K562 (cell line): ENCODE measurements around the gene PRKAA2.

Experiments used
- E2F8 ChIP-seq: fragments of 450-650 bp; IDR thresholded peaks from 2 replicates; pipeline ENCODE4 v1.7.1; 2018; ENCODE audit warnings: mild to moderate bottlenecking, low read depth; ENCODE audit not compliant: partially characterized antibody
- ESRRA ChIP-seq: fragments of 450-650 bp; IDR thresholded peaks from 2 replicates; pipeline ENCODE4 v1.6.1; 2014; ENCODE audit warnings: low read depth, mild to moderate bottlenecking, moderate library complexity, borderline replicate concordance
- HDAC6 ChIP-seq: IDR thresholded peaks from 2 replicates; pipeline ENCODE4 v1.6.1; 2012; ENCODE audit warnings: low read depth, mild to moderate bottlenecking, control low read depth, inconsistent platforms, low read length, moderate library complexity
- MXI1 ChIP-seq: IDR thresholded peaks from 2 replicates; pipeline ENCODE4 v1.6.1; 2011; ENCODE audit warnings: low read depth, mild to moderate bottlenecking, improper control_type of control experiment, low read length
- NCOA6 ChIP-seq: fragments of 450-650 bp; IDR thresholded peaks from 2 replicates; pipeline ENCODE4 v1.6.1; 2017; ENCODE audit warnings: mild to moderate bottlenecking
- NFYB ChIP-seq: IDR thresholded peaks from 2 replicates; pipeline ENCODE4 v1.6.1; 2011; ENCODE audit warnings: mild to moderate bottlenecking, moderate library complexity; ENCODE audit not compliant: insufficient read length; ENCODE audit errors: extremely low read depth
- RFX5 ChIP-seq: IDR thresholded peaks from 2 replicates; pipeline ENCODE4 v1.6.1; 2011; ENCODE audit warnings: low read depth, mild to moderate bottlenecking, improper control_type of control experiment, low read length
- SIRT6 ChIP-seq: IDR thresholded peaks from one replicate; pipeline ENCODE4 v1.6.1; 2012; ENCODE audit warnings: low read depth, mild to moderate bottlenecking, control low read depth, inconsistent platforms, low read length, moderate library complexity
- ZBTB8A ChIP-seq: fragments of 450-650 bp; IDR thresholded peaks from 2 replicates; pipeline ENCODE4 v1.6.1; 2018; ENCODE audit warnings: mild to moderate bottlenecking, moderate library complexity; ENCODE audit not compliant: partially characterized antibody
- ZNF436 ChIP-seq: fragments of 250-450, 450-650 bp; sonication (Bioruptor Pico); formaldehyde crosslinking; IDR thresholded peaks from 2 replicates; pipeline ENCODE4 v1.7.0; 2020; ENCODE audit warnings: mild to moderate bottlenecking
- TF ChIP-seq, protein P1 (sequence below), 3 experiments: IDR thresholded peaks in 2 of 3; conservative IDR thresholded peaks in 1 of 3; 2 replicates each; pipeline ENCODE4 v1.5.1; 2011 to 2012; ENCODE audit warnings: low read length in 3 of 3, mild to moderate bottlenecking in 3 of 3, control low read depth in 2 of 3, improper control_type of control experiment in 1 of 3, inconsistent platforms in 1 of 3, low read depth in 1 of 3, mixed read lengths in 1 of 3, moderate library complexity in 1 of 3; ENCODE audit not compliant: insufficient read depth in 2 of 3

DNA sequence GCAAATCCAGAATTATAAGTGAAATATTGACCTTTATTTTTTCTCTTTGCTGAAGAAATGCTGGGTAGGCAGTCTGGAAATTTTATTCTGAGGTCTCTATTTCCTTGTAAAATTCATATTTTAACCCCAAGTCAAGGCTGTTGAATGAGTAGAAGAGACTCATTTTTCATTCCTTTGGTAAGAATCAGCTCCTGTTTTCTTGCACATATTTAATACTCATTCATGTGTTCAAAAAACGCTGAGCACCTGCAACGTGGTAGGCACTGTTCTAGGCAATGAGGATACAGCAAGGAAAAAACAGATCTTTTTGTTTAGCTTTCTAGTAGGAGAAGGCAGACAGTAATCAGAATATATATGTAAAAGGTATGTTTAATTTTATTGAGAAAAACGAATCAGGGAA lies 1.5 kb downstream of the PRKAA2 start:
- no peak for TF ChIP-seq SIRT6
- TF ChIP-seq, protein P1, sequence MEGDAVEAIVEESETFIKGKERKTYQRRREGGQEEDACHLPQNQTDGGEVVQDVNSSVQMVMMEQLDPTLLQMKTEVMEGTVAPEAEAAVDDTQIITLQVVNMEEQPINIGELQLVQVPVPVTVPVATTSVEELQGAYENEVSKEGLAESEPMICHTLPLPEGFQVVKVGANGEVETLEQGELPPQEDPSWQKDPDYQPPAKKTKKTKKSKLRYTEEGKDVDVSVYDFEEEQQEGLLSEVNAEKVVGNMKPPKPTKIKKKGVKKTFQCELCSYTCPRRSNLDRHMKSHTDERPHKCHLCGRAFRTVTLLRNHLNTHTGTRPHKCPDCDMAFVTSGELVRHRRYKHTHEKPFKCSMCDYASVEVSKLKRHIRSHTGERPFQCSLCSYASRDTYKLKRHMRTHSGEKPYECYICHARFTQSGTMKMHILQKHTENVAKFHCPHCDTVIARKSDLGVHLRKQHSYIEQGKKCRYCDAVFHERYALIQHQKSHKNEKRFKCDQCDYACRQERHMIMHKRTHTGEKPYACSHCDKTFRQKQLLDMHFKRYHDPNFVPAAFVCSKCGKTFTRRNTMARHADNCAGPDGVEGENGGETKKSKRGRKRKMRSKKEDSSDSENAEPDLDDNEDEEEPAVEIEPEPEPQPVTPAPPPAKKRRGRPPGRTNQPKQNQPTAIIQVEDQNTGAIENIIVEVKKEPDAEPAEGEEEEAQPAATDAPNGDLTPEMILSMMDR (IDR thresholded peaks at IDR 0.05 in 2 of 3, conservative IDR thresholded peaks at IDR 0.05 in 1 of 3; ENCODE audit: insufficient read depth in 2 of 3, low read depth in 1 of 3, low read length in 3 of 3): no peak
- no peak for TF ChIP-seq NFYB
- no peak for TF ChIP-seq ZNF436 (CRISPR knock-in tag)
- TF ChIP-seq E2F8: no peak
- no peak for TF ChIP-seq ESRRA
- TF ChIP-seq MXI1: no peak
- no peak for TF ChIP-seq NCOA6
- no peak for TF ChIP-seq ZBTB8A
- no peak for TF ChIP-seq RFX5
- TF ChIP-seq HDAC6: no peak
